Measurements from ENCODE around the gene KRTAP24-1.

KRTAP24-1 gene

GRCh38 chr21:30234050-30234449, 48.7 kb downstream of the KRTAP24-1 start:
- DNase-seq (ENCODE audit: low spot score), result no peak

GRCh38 chr21:30233228-30234020, 49.3 kb downstream of the KRTAP24-1 start:
- no peak for DNase-seq (ENCODE audit: low spot score)

- DNase-seq (ENCODE audit: low spot score), result no peak
Measured at GRCh38 chr21:30232011-30232410, 50.7 kb downstream of the KRTAP24-1 start.

All from AG20443 (cell line).